ENCODE data around the gene TMEM131.

GRCh38 chr2:98009887-98010760 lies 14.4 kb upstream of the TMEM131 start:
- TF ChIP-seq, protein P1, sequence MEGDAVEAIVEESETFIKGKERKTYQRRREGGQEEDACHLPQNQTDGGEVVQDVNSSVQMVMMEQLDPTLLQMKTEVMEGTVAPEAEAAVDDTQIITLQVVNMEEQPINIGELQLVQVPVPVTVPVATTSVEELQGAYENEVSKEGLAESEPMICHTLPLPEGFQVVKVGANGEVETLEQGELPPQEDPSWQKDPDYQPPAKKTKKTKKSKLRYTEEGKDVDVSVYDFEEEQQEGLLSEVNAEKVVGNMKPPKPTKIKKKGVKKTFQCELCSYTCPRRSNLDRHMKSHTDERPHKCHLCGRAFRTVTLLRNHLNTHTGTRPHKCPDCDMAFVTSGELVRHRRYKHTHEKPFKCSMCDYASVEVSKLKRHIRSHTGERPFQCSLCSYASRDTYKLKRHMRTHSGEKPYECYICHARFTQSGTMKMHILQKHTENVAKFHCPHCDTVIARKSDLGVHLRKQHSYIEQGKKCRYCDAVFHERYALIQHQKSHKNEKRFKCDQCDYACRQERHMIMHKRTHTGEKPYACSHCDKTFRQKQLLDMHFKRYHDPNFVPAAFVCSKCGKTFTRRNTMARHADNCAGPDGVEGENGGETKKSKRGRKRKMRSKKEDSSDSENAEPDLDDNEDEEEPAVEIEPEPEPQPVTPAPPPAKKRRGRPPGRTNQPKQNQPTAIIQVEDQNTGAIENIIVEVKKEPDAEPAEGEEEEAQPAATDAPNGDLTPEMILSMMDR (IDR thresholded peaks at IDR 0.05), result no peak
- TF ChIP-seq EP300 (IDR thresholded peaks at IDR 0.05), result no peak

All from sigmoid colon (tissue), 4 donors.